Fibroblast of skin of back (primary cell): ENCODE measurements around the gene IGSF5.

Source experiments
- DNase-seq: peaks from one replicate; pipeline ENCODE4 v3.0.0-alpha.2; 2013

The IGSF5 gene

GRCh38 chr21:39834543-39834942, 89.6 kb downstream of the IGSF5 start:
- DNase-seq: no peak

GRCh38 chr21:39837861-39838359, 92.9 kb downstream of the IGSF5 start:
- no peak for DNase-seq

GRCh38 chr21:39840373-39841097, 95.6 kb downstream of the IGSF5 start:
- no peak for DNase-seq

GRCh38 chr21:39842741-39843459, 97.9 kb downstream of the IGSF5 start:
- DNase-seq: no peak

- DNase-seq: no peak
Measured at GRCh38 chr21:39843483-39843882, 98.5 kb downstream of the IGSF5 start.

- DNase-seq: no peak
Measured at GRCh38 chr21:39843916-39844315, 98.9 kb downstream of the IGSF5 start.

GRCh38 chr21:39845571-39846130, 100.7 kb downstream of the IGSF5 start:
- peak; percentile 47 for DNase-seq

GRCh38 chr21:39847877-39848276, 102.9 kb downstream of the IGSF5 start:
- no peak for DNase-seq

GRCh38 chr21:39849014-39849655, 104.2 kb downstream of the IGSF5 start:
- DNase-seq: peak; percentile 57

GRCh38 chr21:39850333-39850732, 105.3 kb downstream of the IGSF5 start:
- DNase-seq: no peak

- DNase-seq: no peak
Measured at GRCh38 chr21:39851002-39851618, 106.1 kb downstream of the IGSF5 start.
